CD4-positive, alpha-beta T cell (primary cell): Measurements from ENCODE around the gene SNRPD3. TPM values are rescaled to one million over a fixed set of nuclear protein-coding genes. Genes with fewer than 3 reads are reported as not detected.
"Not testable (repeated sequence)": the region's sequence is repeated elsewhere in the genome, so short reads cannot be mapped to it uniquely, and the experiment has no call there.

Experiments
- ATAC-seq: fragments of 200-7000 bp; cut with Tn5 transposase; one replicate; pipeline ENCODE4 v1.10.0; 2022; ENCODE audit warnings: mild to moderate bottlenecking; ENCODE audit not compliant: poor library complexity
- CTCF ChIA-PET: fragments of 350-600 bp; sonication (Branson Sonifier 250); formaldehyde crosslinking; loops from one replicate; lab custom pipeline; 2021; ENCODE audit warnings: antibody characterized with exemption, inconsistent platforms; lab: Charles Lee
- POLR2A ChIA-PET: fragments of 350-600 bp; sonication (Branson Sonifier 250); formaldehyde crosslinking; loops from one replicate; lab custom pipeline; 2021; ENCODE audit warnings: antibody characterized with exemption, inconsistent platforms; lab: Charles Lee
- DNase-seq, 14 experiments: peaks; one replicate each; pipeline ENCODE4 v3.0.0-alpha.2; 2013 to 2020; ENCODE audit warnings: mixed read lengths in 2 of 14
- H3K27ac ChIP-seq, 2 donors: one replicate each; pipeline versions ENCODE4 v1.5.1 to v1.7.0; 2013; ENCODE audit warnings: low read length in 2 of 2, low read depth in 1 of 2, mild to moderate bottlenecking in 1 of 2
- H3K27me3 ChIP-seq, 2 experiments: 1 replicate in 1 of 2; 2 replicates in 1 of 2; pipeline versions ENCODE4 v1.6.1 to v1.7.0; 2013; ENCODE audit warnings: low read length in 2 of 2, control low read depth in 1 of 2, mild to moderate bottlenecking in 1 of 2, moderate library complexity in 1 of 2; ENCODE audit not compliant: insufficient read depth in 2 of 2, control insufficient read depth in 1 of 2
- H3K36me3 ChIP-seq: one replicate; pipeline ENCODE4 v1.6.1; 2013; ENCODE audit warnings: low read length, control low read depth; ENCODE audit not compliant: insufficient read depth
- H3K4me1 ChIP-seq: one replicate; pipeline ENCODE4 v1.6.1; 2013; ENCODE audit warnings: low read length, control low read depth; ENCODE audit not compliant: insufficient read depth
- H3K4me3 ChIP-seq: one replicate; pipeline ENCODE4 v1.5.1; 2013; ENCODE audit warnings: mild to moderate bottlenecking, low read length, moderate library complexity
- H3K9me3 ChIP-seq, 2 experiments: 1 replicate in 1 of 2; 2 replicates in 1 of 2; pipeline versions ENCODE4 v1.6.1 to v1.7.0; 2013; ENCODE audit warnings: low read length in 2 of 2, mild to moderate bottlenecking in 2 of 2, control low read depth in 1 of 2, moderate library complexity in 1 of 2; ENCODE audit not compliant: control insufficient read depth in 1 of 2, insufficient read depth in 1 of 2
- H3K27ac Mint-ChIP-seq: one replicate; pipeline ENCODE4 v1.8.0; 2020; ENCODE audit warnings: mixed read lengths
- H3K27me3 Mint-ChIP-seq: one replicate; pipeline ENCODE4 v1.8.0; 2021; ENCODE audit warnings: mixed read lengths
- H3K36me3 Mint-ChIP-seq: one replicate; pipeline ENCODE4 v1.8.0; 2021; ENCODE audit warnings: low read depth, mixed read lengths
- H3K4me1 Mint-ChIP-seq: one replicate; pipeline ENCODE4 v1.8.0; 2021; ENCODE audit warnings: low read depth, mixed read lengths
- H3K4me3 Mint-ChIP-seq: one replicate; pipeline ENCODE4 v1.8.0; 2020; ENCODE audit warnings: mild to moderate bottlenecking, mixed read lengths
- H3K9me3 Mint-ChIP-seq: one replicate; pipeline ENCODE4 v1.8.0; 2020; ENCODE audit warnings: mixed read lengths
- intact Hi-C, 2 experiments: fragments of 100-400 bp; cut with DNase I in 1 of 2; cut with micrococcal nuclease in 1 of 2; formaldehyde crosslinking; loops; one replicate each; pipeline versions ENCODE4 v1.15.1 to v1.9.0; 2023 to 2025; cut with DNase I, micrococcal nuclease
- total RNA-seq, 174 experiments: library from RNA in 2 of 174; stranded (reverse) in 2 of 174; gene quantifications; one replicate each; pipeline ENCODE4 v1.2.3 and lab custom pipeline; 2021 to 2026
- TF ChIP-seq, protein P1 (sequence below): fragments of 200-600 bp; IDR thresholded peaks from one replicate; pipeline ENCODE4 v1.8.0; 2022; ENCODE audit warnings: antibody characterized with exemption, mild to moderate bottlenecking

Gene SNRPD3
- total RNA-seq, 2 experiments from 2014 or later, result 31.0 to 31.5 TPM

DNA sequence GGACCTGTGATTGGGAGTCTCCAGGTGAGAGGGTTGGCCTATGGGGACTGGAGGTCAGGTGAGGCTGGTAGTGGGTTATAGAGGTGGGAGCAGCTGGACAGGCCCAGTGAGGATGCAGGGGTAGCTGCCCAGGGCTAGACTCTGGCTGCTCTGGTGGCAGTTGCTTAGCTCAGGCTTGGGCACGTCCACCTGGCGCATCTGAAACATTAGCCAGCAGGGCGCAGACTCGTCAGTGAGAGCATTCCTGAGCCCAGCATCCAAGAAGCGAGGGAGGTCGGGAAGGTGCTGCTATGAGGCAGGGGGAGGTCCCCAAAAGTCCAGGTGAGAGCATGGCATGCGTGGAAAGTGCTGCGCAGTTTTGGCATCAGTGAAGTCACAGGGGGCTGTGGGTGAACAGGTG, 43.7 kb downstream of the SNRPD3 start:
- H3K27ac ChIP-seq, result no peak overlapping the region
- ChIA-PET POLR2A (no interaction called here), CTCF (no interaction called here)
- TF ChIP-seq, protein P1, sequence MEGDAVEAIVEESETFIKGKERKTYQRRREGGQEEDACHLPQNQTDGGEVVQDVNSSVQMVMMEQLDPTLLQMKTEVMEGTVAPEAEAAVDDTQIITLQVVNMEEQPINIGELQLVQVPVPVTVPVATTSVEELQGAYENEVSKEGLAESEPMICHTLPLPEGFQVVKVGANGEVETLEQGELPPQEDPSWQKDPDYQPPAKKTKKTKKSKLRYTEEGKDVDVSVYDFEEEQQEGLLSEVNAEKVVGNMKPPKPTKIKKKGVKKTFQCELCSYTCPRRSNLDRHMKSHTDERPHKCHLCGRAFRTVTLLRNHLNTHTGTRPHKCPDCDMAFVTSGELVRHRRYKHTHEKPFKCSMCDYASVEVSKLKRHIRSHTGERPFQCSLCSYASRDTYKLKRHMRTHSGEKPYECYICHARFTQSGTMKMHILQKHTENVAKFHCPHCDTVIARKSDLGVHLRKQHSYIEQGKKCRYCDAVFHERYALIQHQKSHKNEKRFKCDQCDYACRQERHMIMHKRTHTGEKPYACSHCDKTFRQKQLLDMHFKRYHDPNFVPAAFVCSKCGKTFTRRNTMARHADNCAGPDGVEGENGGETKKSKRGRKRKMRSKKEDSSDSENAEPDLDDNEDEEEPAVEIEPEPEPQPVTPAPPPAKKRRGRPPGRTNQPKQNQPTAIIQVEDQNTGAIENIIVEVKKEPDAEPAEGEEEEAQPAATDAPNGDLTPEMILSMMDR, result no peak
- H3K4me1 Mint-ChIP-seq, result peaks cover 18% of the 10 kb centered on the region
- H3K4me3 ChIP-seq, result no peak overlapping the region
- peaks cover 0 to 3% of the 10 kb centered on the region in 2 experiments for H3K9me3 ChIP-seq
- intact Hi-C loops, result no loop called here
- DNase-seq, result peak in 1 of 14 experiments; percentile 9
- H3K27ac Mint-ChIP-seq, result no peak overlapping the region
- H3K36me3 ChIP-seq, result no peaks in the 10 kb centered on the region
- H3K4me3 Mint-ChIP-seq, result no peak overlapping the region
- no peaks in the 10 kb centered on the region for H3K36me3 Mint-ChIP-seq
- peaks cover 14% of the 10 kb centered on the region for H3K4me1 ChIP-seq
- no peaks in the 10 kb centered on the region for H3K27me3 Mint-ChIP-seq
- ATAC-seq, result no peak
- no peaks in the 10 kb centered on the region for H3K27me3 ChIP-seq
- no peaks in the 10 kb centered on the region for H3K9me3 Mint-ChIP-seq

GRCh38 chr22:24599958-24600715, 44.3 kb downstream of the SNRPD3 start:
- H3K27ac ChIP-seq, POLR2A ChIA-PET, intact Hi-C loops, H3K36me3 ChIP-seq, H3K4me3 Mint-ChIP-seq, H3K27me3 ChIP-seq, H3K9me3 ChIP-seq, H3K9me3 Mint-ChIP-seq, H3K27ac Mint-ChIP-seq, H3K27me3 Mint-ChIP-seq, H3K36me3 Mint-ChIP-seq, CTCF ChIA-PET, H3K4me3 ChIP-seq, DNase-seq, ATAC-seq: not testable (repeated sequence)
- peaks cover 18% of the 10 kb centered on the region for H3K4me1 Mint-ChIP-seq
- peaks cover 14% of the 10 kb centered on the region for H3K4me1 ChIP-seq

DNA sequence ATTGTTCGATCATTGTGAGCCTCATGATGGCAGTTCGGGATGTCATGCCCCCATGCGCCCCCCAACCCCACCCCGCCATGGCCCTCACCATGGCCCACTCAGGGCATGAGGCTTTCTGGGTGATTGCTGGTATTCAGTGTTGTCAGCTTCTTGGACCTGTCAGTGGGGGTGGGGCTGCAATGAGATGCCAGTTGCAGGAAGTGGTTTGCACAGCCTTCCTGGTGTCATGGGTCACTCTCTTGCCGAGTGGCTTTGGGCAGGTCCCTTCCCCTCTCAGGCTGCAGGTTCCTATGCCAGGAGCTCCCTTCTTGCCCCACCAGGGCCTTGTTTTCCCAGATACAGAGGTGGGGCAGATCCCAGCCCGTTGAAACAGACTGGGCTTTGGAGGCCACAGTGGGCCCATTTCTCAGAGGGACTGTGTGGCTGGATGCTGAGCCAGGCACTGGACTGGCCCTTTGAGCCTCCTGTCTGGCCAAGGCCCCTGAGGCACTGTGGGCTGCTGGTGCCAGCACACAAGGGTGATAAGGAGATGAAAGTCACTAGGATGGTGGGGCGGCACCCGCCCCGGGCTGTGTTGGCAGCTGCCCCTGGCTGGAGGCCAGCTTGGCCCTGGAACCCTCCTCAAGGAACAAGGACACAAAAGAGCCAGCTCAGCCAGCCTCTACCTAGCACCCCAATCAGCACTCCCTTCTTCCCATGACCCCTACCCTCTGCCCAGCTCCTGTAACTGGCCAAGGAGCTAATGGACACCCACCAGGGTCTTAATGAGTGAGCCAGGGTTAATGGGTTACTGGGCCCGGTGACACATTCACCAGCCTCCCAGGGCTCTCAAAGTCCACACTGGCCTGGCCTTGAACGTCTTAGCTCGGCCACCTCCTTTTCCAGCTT, 45.7 kb downstream of the SNRPD3 start:
- H3K27ac Mint-ChIP-seq, result no peak overlapping the region
- CTCF ChIA-PET, result no interaction called here

DNA sequence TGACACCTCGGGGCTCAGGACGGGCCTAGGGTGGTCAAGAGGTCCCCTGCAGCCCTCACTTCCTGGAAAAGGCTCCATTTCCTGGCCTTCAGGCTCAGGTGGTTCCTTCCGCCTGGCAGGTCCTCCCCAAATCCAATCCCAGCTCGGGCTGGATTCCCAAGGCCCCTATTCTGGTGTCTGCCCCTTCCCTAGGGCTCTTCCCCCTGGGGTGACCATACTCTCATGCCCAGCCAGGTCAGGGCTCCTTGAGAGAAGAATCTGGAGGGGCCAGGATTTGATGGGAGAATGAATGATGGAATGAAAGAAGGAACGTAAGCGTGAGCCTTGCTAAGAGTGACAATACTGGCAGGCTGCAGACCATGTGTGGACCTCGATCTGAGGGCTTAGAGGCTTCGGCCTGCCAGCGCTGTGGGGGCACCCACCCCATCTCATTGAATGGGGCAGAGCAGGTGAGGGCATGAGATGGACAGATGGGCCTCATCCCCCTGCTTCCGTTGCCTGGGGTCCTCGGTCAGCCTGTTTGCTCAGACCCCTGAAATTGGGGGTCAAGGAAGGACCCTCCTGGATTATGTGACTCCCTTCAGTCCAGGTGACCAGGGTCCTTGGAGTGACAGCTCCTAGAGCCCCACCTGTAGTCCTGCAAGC, 46.4 kb downstream of the SNRPD3 start:
- H3K27me3 Mint-ChIP-seq, CTCF ChIA-PET, H3K27ac ChIP-seq, H3K4me3 ChIP-seq, H3K9me3 ChIP-seq, POLR2A ChIA-PET, intact Hi-C loops, H3K9me3 Mint-ChIP-seq, ATAC-seq, H3K27me3 ChIP-seq, H3K36me3 ChIP-seq, H3K36me3 Mint-ChIP-seq, H3K27ac Mint-ChIP-seq, H3K4me3 Mint-ChIP-seq: not testable (repeated sequence)
- H3K4me1 ChIP-seq, result peaks cover 15% of the 10 kb centered on the region
- peaks cover 18% of the 10 kb centered on the region for H3K4me1 Mint-ChIP-seq
- peak in 1 of 14 experiments; percentile 6 for DNase-seq

More for the DNA sequence above, 45.7 kb downstream of the SNRPD3 start:
- Mint-ChIP-seq H3K36me3 (no peaks in the 10 kb centered on the region), H3K27me3 (no peaks in the 10 kb centered on the region), H3K4me3 (no peak overlapping the region), H3K4me1 (peaks cover 18% of the 10 kb centered on the region), H3K9me3 (no peaks in the 10 kb centered on the region)
- intact Hi-C loops, result no loop called here
- DNase-seq (peak in 3 of 14 experiments; percentile 11 to 29 (median 25)), ATAC-seq (no peak)
- TF ChIP-seq, protein P1, result no peak
- H3K27me3 ChIP-seq, result no peaks in the 10 kb centered on the region
- no peaks in the 10 kb centered on the region for H3K36me3 ChIP-seq
- no peaks in the 10 kb centered on the region for H3K9me3 ChIP-seq
- H3K27ac ChIP-seq, result no peak overlapping the region
- H3K4me1 ChIP-seq, result peaks cover 14% of the 10 kb centered on the region
- H3K4me3 ChIP-seq, result no peak overlapping the region
- POLR2A ChIA-PET, result no interaction called here

DNA sequence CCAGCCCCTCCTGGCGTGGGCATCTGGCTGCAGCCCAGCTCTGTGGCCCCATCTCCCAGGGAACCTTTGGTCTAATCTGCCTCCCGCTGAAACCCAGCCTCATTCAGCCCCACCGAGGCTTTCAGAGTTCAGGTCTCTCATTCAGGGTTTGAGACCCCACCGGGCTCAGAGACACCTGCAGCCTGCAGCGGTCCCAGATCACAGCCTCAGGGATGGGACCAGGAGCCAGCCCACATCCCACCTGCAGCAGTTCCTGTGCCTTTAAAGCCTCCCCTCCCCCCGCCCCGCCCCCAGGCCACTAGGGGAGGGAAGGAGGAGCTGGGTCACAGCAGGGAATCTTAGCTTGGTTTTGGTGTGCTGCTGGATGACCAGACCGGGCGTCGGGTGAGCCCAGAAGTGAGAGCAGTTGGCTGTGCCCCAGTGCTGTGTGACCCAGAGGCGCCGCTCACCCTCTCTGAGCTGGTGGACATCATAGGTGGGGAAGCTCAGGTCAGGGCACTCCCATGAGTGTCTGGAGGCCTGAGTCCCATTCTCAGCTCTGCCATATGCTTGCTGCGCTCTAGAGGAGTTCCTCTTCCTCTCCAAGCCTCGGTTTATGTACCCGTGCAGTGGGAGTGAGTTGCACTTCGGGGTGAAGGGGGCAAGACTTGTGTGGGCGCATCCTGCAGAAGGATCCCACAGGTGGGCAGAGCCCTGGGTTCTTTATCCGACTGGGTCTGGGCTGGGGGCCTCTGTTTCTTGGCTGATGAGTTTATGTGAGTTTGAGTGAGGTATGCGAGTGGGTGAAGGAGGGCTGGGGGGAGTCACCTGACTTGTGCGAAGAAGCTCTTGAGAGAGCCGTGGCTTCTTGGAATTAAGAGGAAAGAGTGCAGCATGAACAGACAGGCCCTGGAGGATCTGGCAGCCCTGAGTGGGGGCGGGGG, 47.3 kb downstream of the SNRPD3 start, which contains the start of gene GGT1:
GGT1 (plus strand) TSS at position 347 of the 923 bp plus-strand sequence. CDS start 7,889 bp downstream, outside the sequence.
- H3K27me3 Mint-ChIP-seq, H3K36me3 Mint-ChIP-seq, H3K9me3 ChIP-seq, intact Hi-C loops, H3K4me3 ChIP-seq, POLR2A ChIA-PET, ATAC-seq, H3K36me3 ChIP-seq, H3K27me3 ChIP-seq, H3K27ac ChIP-seq, H3K9me3 Mint-ChIP-seq, DNase-seq, CTCF ChIA-PET: not testable (repeated sequence)
- Mint-ChIP-seq H3K4me1 (peaks cover 22% of the 10 kb centered on the region), H3K4me3 (peak within 1 kb of the TSS; percentile 75), H3K27ac (peak within 1 kb of the TSS; percentile 70)
- peaks cover 23% of the 10 kb centered on the region for H3K4me1 ChIP-seq
